Stimulated activated CD8-positive, alpha-beta memory T cell treated with anti-CD3 and anti-CD28 coated beads, Interleukin-15, amount 100 ng/mL, for 48 hours (primary cell): ENCODE results near the gene SPIN4.
"Not testable (repeated sequence)": the region's sequence is repeated elsewhere in the genome, so short reads cannot be mapped to it uniquely, and the experiment has no call there.

Experiments used
- DNase-seq, 2 donors: peaks; one replicate each; pipeline ENCODE4 v3.0.0-alpha.2; 2020; ENCODE audit warnings: low read depth in 2 of 2

SPIN4 gene

GRCh38 chrX:63350941-63351616 lies at the start of gene SPIN4:
Gene SPIN4 (minus strand): TSS chrX:63351332. CDS start chrX:63350819, 513 bp downstream.
- peak; percentile 64 to 69 for DNase-seq

GRCh38 chrX:63400340-63400739 lies 49.2 kb upstream of the SPIN4 start:
- no peak for DNase-seq

GRCh38 chrX:63394872-63395271 lies 43.7 kb upstream of the SPIN4 start:
- no peak for DNase-seq

- not testable (repeated sequence) for DNase-seq
Observed at GRCh38 chrX:63393094-63393493, 42.0 kb upstream of the SPIN4 start.

GRCh38 chrX:63387411-63387810 lies 36.3 kb upstream of the SPIN4 start:
- no peak for DNase-seq

- not testable (repeated sequence) for DNase-seq
Observed at GRCh38 chrX:63384263-63384662, 33.1 kb upstream of the SPIN4 start.

GRCh38 chrX:63373012-63373411 lies 21.9 kb upstream of the SPIN4 start:
- not testable (repeated sequence) for DNase-seq

- not testable (repeated sequence) for DNase-seq
Observed at GRCh38 chrX:63367699-63368098, 16.6 kb upstream of the SPIN4 start.

- DNase-seq: no peak
Observed at GRCh38 chrX:63363788-63364187, 12.7 kb upstream of the SPIN4 start.

- no peak for DNase-seq
Observed at GRCh38 chrX:63361494-63361893, 10.4 kb upstream of the SPIN4 start.

- DNase-seq: no peak
Observed at GRCh38 chrX:63354484-63354883, 3.4 kb upstream of the SPIN4 start.

- peak in 1 of 2 donors; percentile 6 for DNase-seq
Observed at GRCh38 chrX:63350465-63350877, 661 bp downstream of the SPIN4 start.

- DNase-seq: no peak
Observed at GRCh38 chrX:63349307-63349706, 1.8 kb downstream of the SPIN4 start.

GRCh38 chrX:63330681-63331080 lies 20.5 kb downstream of the SPIN4 start:
- peak in 1 of 2 donors; percentile 4 for DNase-seq

GRCh38 chrX:63327788-63328187 lies 23.3 kb downstream of the SPIN4 start:
- DNase-seq: no peak

GRCh38 chrX:63299596-63299995 lies 51.5 kb downstream of the SPIN4 start:
- DNase-seq: no peak
